HepG2 (cell line): ENCODE results near the gene ILDR1. TPM values are rescaled to one million over a fixed set of nuclear protein-coding genes. Genes with fewer than 3 reads are reported as not detected.

Experiments used
- ATAC-seq: fragments of 200-7000 bp; cut with Tn5 transposase; 3 replicates; pipeline ENCODE4 v1.9.1; 2020; ENCODE audit warnings: mild to moderate bottlenecking, moderate library complexity
- BruUV-seq: library from RNA; stranded (reverse); fragments of 400-500 nt; replicated peaks from 2 replicates; lab custom pipeline; 2021; lab: Mats Ljungman, UMichigan
- CTCF ChIA-PET: fragments of 300-600 bp; formaldehyde crosslinking; extraction: SDS; loops from one replicate; lab custom pipeline; 2021; ENCODE audit warnings: low total read pairs, inconsistent platforms, low intra/inter-chr PET ratio; lab: Yijun Ruan, JAX
- POLR2A ChIA-PET: fragments of 350-600 bp; sonication (Branson Sonifier 250); formaldehyde crosslinking; loops from one replicate; lab custom pipeline; 2020; ENCODE audit warnings: antibody characterized with exemption, inconsistent platforms; lab: Yijun Ruan, JAX
- DNase-seq: peaks from one replicate; pipeline ENCODE4 v3.0.0-alpha.2; 2015; ENCODE audit warnings: low spot score
- FAIRE-seq: peaks from 3 replicates; lab custom pipeline; 2011; peaks lifted over from hg19 to GRCh38; lab: Jason Lieb, UNC
- H2AFZ ChIP-seq: one replicate; pipeline ENCODE4 v1.6.1; 2011; ENCODE audit warnings: low read length, inconsistent platforms
- H3K27ac ChIP-seq: fragments of 300-600 bp; 3 replicates; pipeline ENCODE4 v1.8.0; 2011; ENCODE audit warnings: mixed run types, mild to moderate bottlenecking, mixed read lengths, low read length, inconsistent platforms; ENCODE audit not compliant: insufficient read depth; ENCODE audit errors: extremely low read length
- H3K27me3 ChIP-seq, 2 experiments: fragments of 200-600 bp in 1 of 2; 2 replicates in 1 of 2; 3 replicates in 1 of 2; pipeline versions ENCODE4 v1.6.0 to v1.8.0; 2011; ENCODE audit warnings: low read length in 2 of 2, mild to moderate bottlenecking in 2 of 2, moderate library complexity in 2 of 2, inconsistent platforms in 1 of 2; ENCODE audit not compliant: insufficient read depth in 2 of 2, control insufficient read depth in 1 of 2
- H3K36me3 ChIP-seq, 2 experiments: fragments of 200-600 bp in 1 of 2; replicated peaks in 1 of 2; 2 replicates in 1 of 2; 3 replicates in 1 of 2; pipeline versions ENCODE4 v1.5.1 to v1.8.0; 2011; ENCODE audit warnings: low read length in 2 of 2, inconsistent platforms in 1 of 2; ENCODE audit not compliant: insufficient read depth in 2 of 2, control insufficient read depth in 1 of 2
- H3K4me1 ChIP-seq: 2 replicates; pipeline ENCODE4 v1.5.1; 2012; ENCODE audit warnings: low read length, inconsistent platforms; ENCODE audit not compliant: insufficient read depth
- H3K4me2 ChIP-seq: 2 replicates; pipeline ENCODE4 v1.6.0; 2011; ENCODE audit warnings: low read depth, low read length, inconsistent platforms
- H3K4me3 ChIP-seq, 3 experiments: fragments of 200-600 bp in 1 of 3; sonication (generic), shearing (Covaris generic) in 1 of 3; replicated peaks in 1 of 3; 2 replicates each; pipeline ENCODE4 v1.5.1; 2011 to 2016; ENCODE audit warnings: low read length in 3 of 3, inconsistent platforms in 2 of 3, low read depth in 2 of 3, mild to moderate bottlenecking in 2 of 3, control low read depth in 1 of 3, mixed read lengths in 1 of 3; ENCODE audit not compliant: insufficient read depth in 1 of 3
- H3K79me2 ChIP-seq: one replicate; pipeline ENCODE4 v1.6.1; 2011; ENCODE audit warnings: low read length, inconsistent platforms; ENCODE audit not compliant: insufficient read depth
- H3K9ac ChIP-seq: 2 replicates; pipeline ENCODE4 v1.6.0; 2011; ENCODE audit warnings: mild to moderate bottlenecking, low read depth, low read length, inconsistent platforms; ENCODE audit not compliant: insufficient read depth
- H3K9me3 ChIP-seq: 2 replicates; pipeline ENCODE4 v1.5.1; 2012; ENCODE audit warnings: mild to moderate bottlenecking, low read length
- H4K20me1 ChIP-seq: 2 replicates; pipeline ENCODE4 v1.6.0; 2011; ENCODE audit warnings: inconsistent platforms, mild to moderate bottlenecking, low read length, moderate library complexity; ENCODE audit not compliant: insufficient read depth
- SMAD1 ChIP-seq: sonication (generic); formaldehyde crosslinking; IDR thresholded peaks from 2 replicates; pipeline ENCODE4 v1.4.0; 2020; ENCODE audit warnings: missing genetic modification reagents, low read depth, mild to moderate bottlenecking, borderline replicate concordance
- SMC3 ChIP-seq: IDR thresholded peaks from 2 replicates; pipeline ENCODE4 v1.6.1; 2011; ENCODE audit warnings: low read length, improper control_type of control experiment
- ZNF160 ChIP-seq: sonication (generic); formaldehyde crosslinking; IDR thresholded peaks from 2 replicates; pipeline ENCODE4 v1.8.0; 2022; ENCODE audit warnings: mild to moderate bottlenecking, inconsistent platforms, missing genetic modification reagents
- ZNF720 ChIP-seq: sonication (generic); formaldehyde crosslinking; IDR thresholded peaks from 2 replicates; pipeline ENCODE4 v1.4.0; 2020; ENCODE audit warnings: missing genetic modification reagents
- WGBS: methylation state at CpG from one replicate; pipeline ENCODE4 v1.1.6; 2017; ENCODE audit warnings: low lambda C conversion rate; 5-methylcytosine and 5-hydroxymethylcytosine counted together
- in situ Hi-C: cut with HindIII; loops from 2 replicates; pipeline ENCODE4 v1.10.0; 2017; ENCODE audit warnings: low pct_unique_long_range_greater_than_20kb; ENCODE audit not compliant: extremely low pct_ligation_motif_present
- intact Hi-C: fragments of 100-400 bp; cut with micrococcal nuclease; formaldehyde crosslinking; loops from one replicate; pipeline ENCODE4 v1.10.0; 2022; ENCODE audit not compliant: unreplicated experiment
- polyA plus RNA-seq, 8 experiments: library from polyadenylated mRNA; depleted of rRNA in 3 of 8; stranded (reverse) in 7 of 8; unstranded in 1 of 8; fragments of >200 nt; fragmentation: Illumina TruSeq in 4 of 8; extraction: Trizol in 4 of 8; gene quantifications; 2 replicates each; pipeline versions ENCODE4 v1.2.1 to v1.2.3, GENCODE V29; 2011 to 2016; ENCODE audit warnings: low read depth in 4 of 8, missing spikeins in 1 of 8, mixed read lengths in 1 of 8; ENCODE audit not compliant: insufficient read depth in 1 of 8
- total RNA-seq, 5 experiments: library from RNA; depleted of rRNA; stranded (reverse); fragments of >200 nt; fragmentation: Illumina TruSeq; extraction: Trizol; gene quantifications; 2 replicates each; pipeline ENCODE4 v1.2.3, GENCODE V29; 2016; ENCODE audit warnings: low read depth in 1 of 5
- TF ChIP-seq, protein P1 (sequence below): sonication (generic); formaldehyde crosslinking; IDR thresholded peaks from 2 replicates; pipeline ENCODE4 v1.8.0; 2022; ENCODE audit warnings: missing genetic modification reagents, mild to moderate bottlenecking, inconsistent platforms, borderline replicate concordance
- TF ChIP-seq, protein P2 (sequence below): sonication (generic); formaldehyde crosslinking; IDR thresholded peaks from 2 replicates; pipeline ENCODE4 v1.5.1; 2020; ENCODE audit warnings: missing genetic modification reagents, mild to moderate bottlenecking, borderline replicate concordance
- TF ChIP-seq, protein P3 (sequence below): sonication (generic); formaldehyde crosslinking; IDR thresholded peaks from 2 replicates; pipeline ENCODE4 v1.4.0; 2020; ENCODE audit warnings: missing genetic modification reagents

ILDR1 gene
- total and polyA plus RNA-seq, 2 of the 13 experiments (the other 11 are each of a cell fraction or from before 2014, with no cell fraction given), result not detected

DNA sequence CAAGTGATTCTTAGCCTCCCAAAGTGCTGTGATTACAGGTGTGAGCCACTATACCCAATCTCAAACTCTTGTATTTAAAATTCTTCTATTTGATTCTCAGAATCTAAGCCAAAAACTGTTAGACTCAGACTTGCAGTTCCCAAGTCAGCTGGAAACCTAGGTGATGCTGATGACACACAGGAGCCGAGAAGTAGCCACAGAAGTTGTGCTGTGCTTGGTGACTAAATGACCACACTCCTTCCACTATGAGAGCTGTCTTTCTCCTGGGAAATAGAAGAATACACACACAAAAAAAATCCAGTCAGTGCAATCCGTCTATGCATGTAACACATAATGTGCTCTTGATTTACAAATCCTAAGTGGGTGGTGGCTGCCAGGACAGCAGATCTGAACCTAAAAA, 33.9 kb downstream of the ILDR1 start:
- no peak for ATAC-seq
- Histone ChIP-seq H3K9ac (no peak overlapping the region), H3K9me3 (no peaks in the 10 kb centered on the region), H3K4me1 (no peaks in the 10 kb centered on the region)
- no TSS peak for BruUV-seq
- CTCF ChIA-PET, result no interaction called here
- TF ChIP-seq, protein P1, sequence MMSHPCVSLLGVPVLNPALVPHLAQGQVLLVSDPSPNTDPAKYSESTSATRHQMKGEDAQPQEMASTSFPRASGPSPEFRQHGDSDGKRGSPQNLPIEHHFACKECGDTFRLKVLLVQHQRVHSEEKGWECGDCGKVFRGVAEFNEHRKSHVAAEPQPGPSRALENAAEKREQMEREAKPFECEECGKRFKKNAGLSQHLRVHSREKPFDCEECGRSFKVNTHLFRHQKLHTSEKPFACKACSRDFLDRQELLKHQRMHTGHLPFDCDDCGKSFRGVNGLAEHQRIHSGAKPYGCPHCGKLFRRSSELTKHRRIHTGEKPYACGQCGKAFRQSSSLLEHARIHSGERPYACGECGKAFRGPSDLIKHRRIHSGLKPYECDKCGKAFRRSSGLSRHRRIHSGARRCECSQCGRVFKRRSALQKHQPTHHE, result no peak
- TF ChIP-seq ZNF720 (CRISPR knock-in tag) (no peak), SMAD1 (CRISPR knock-in tag) (no peak), ZNF160 (no peak), SMC3 (no peak)
- TF ChIP-seq, protein P2, sequence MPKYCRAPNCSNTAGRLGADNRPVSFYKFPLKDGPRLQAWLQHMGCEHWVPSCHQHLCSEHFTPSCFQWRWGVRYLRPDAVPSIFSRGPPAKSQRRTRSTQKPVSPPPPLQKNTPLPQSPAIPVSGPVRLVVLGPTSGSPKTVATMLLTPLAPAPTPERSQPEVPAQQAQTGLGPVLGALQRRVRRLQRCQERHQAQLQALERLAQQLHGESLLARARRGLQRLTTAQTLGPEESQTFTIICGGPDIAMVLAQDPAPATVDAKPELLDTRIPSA (CRISPR knock-in tag), result no peak
- TF ChIP-seq, protein P3, sequence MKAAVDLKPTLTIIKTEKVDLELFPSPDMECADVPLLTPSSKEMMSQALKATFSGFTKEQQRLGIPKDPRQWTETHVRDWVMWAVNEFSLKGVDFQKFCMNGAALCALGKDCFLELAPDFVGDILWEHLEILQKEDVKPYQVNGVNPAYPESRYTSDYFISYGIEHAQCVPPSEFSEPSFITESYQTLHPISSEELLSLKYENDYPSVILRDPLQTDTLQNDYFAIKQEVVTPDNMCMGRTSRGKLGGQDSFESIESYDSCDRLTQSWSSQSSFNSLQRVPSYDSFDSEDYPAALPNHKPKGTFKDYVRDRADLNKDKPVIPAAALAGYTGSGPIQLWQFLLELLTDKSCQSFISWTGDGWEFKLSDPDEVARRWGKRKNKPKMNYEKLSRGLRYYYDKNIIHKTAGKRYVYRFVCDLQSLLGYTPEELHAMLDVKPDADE (CRISPR knock-in tag), result no peak
- TF ChIP-seq, all 625 proteins: peak for 0
- in situ Hi-C loops (loop anchor here (5.0 kb wide), 1 partner anchor 106 kb away; no protein-coding TSS in a partner anchor), intact Hi-C loops (no loop called here)
- Histone ChIP-seq H3K36me3 (no peaks in the 10 kb centered on the region), H2AFZ (no peak overlapping the region), H3K27ac (no peak overlapping the region), H3K4me3 (no peak overlapping the region), H4K20me1 (no peaks in the 10 kb centered on the region), H3K79me2 (no peaks in the 10 kb centered on the region), H3K27me3 (no peaks in the 10 kb centered on the region; a peak in 1 of 5 replicates), H3K4me2 (no peak overlapping the region)
- WGBS, result 0% methylated on average over 2 of the region's 2 CpGs
- POLR2A ChIA-PET, result no interaction called here
- FAIRE-seq, result no peak
- no peak for DNase-seq
